Caco-2 (cell line): ENCODE results near the gene TUSC7. TPM values are rescaled to one million over a fixed set of nuclear protein-coding genes. Genes with fewer than 3 reads are reported as not detected.

Source experiments
- Bru-seq: library from RNA; stranded (reverse); fragments of 400-500 nt; gene quantifications from one replicate; lab custom pipeline; 2021; lab: Mats Ljungman, UMichigan
- BruChase-seq, 2 experiments: library from RNA; stranded (reverse); fragments of 400-500 nt; gene quantifications; one replicate each; lab custom pipeline; 2021; lab: Mats Ljungman, UMichigan
- BruUV-seq: library from RNA; stranded (reverse); fragments of 400-500 nt; replicated peaks from 2 replicates; lab custom pipeline; 2021; lab: Mats Ljungman, UMichigan
- CTCF ChIA-PET: fragments of 300-600 bp; sonication (Branson Sonifier 250); formaldehyde crosslinking; loops from one replicate; lab custom pipeline; 2022; ENCODE audit warnings: antibody characterized with exemption; lab: Charles Lee
- POLR2A ChIA-PET: fragments of 300-600 bp; sonication (Branson Sonifier 250); formaldehyde crosslinking; loops from one replicate; lab custom pipeline; 2022; ENCODE audit warnings: antibody characterized with exemption; lab: Charles Lee
- DNase-seq, 2 experiments: peaks; one replicate each; pipeline versions ENCODE4 v3.0.0 to v3.0.0-alpha.2; 2020 to 2022
- H3K27me3 ChIP-seq: replicated peaks from 2 replicates; pipeline ENCODE4 v1.6.0; 2011; ENCODE audit warnings: low read length; ENCODE audit not compliant: control insufficient read depth, insufficient read depth
- H3K36me3 ChIP-seq: 2 replicates; pipeline ENCODE4 v1.5.1; 2011; ENCODE audit warnings: low read length; ENCODE audit not compliant: control insufficient read depth, insufficient read depth
- H3K4me1 ChIP-seq: fragments of 250-450 bp; sonication (Bioruptor Pico); 2 replicates; pipeline ENCODE4 v1.5.1; 2020; ENCODE audit warnings: mild to moderate bottlenecking
- H3K4me3 ChIP-seq: 2 replicates; pipeline ENCODE4 v1.5.1; 2011; ENCODE audit warnings: low read depth, mild to moderate bottlenecking, control low read depth, low read length
- H3K9me3 ChIP-seq: fragments of 250-450 bp; sonication (Bioruptor Pico); 2 replicates; pipeline ENCODE4 v1.5.1; 2020; ENCODE audit warnings: mild to moderate bottlenecking, moderate library complexity
- H3K27ac Mint-ChIP-seq: one replicate; pipeline ENCODE4 v1.8.0; 2022; ENCODE audit warnings: mixed read lengths; ENCODE audit not compliant: unreplicated experiment
- H3K27me3 Mint-ChIP-seq: one replicate; pipeline ENCODE4 v1.8.0; 2022; ENCODE audit warnings: mixed read lengths; ENCODE audit not compliant: insufficient read depth, unreplicated experiment
- H3K36me3 Mint-ChIP-seq: one replicate; pipeline ENCODE4 v1.8.0; 2022; ENCODE audit warnings: mild to moderate bottlenecking, mixed read lengths; ENCODE audit not compliant: insufficient read depth, unreplicated experiment
- H3K4me1 Mint-ChIP-seq: one replicate; pipeline ENCODE4 v1.8.0; 2022; ENCODE audit warnings: low read depth, mixed read lengths; ENCODE audit not compliant: unreplicated experiment
- H3K4me3 Mint-ChIP-seq: one replicate; pipeline ENCODE4 v1.8.0; 2022; ENCODE audit warnings: mild to moderate bottlenecking, moderate library complexity, mixed read lengths; ENCODE audit not compliant: unreplicated experiment
- H3K9me3 Mint-ChIP-seq: one replicate; pipeline ENCODE4 v1.8.0; 2022; ENCODE audit warnings: mixed read lengths; ENCODE audit not compliant: unreplicated experiment
- intact Hi-C: fragments of 100-400 bp; cut with micrococcal nuclease; formaldehyde crosslinking; loops from one replicate; pipeline ENCODE4 v1.10.0; 2022; ENCODE audit not compliant: unreplicated experiment
- long read RNA-seq: library from polyadenylated mRNA; stranded (forward); transcript quantifications from one replicate; pipeline ENCODE4 v2.0.0, GENCODE V29; 2022
- total RNA-seq: library from RNA; stranded (reverse); gene quantifications from 2 replicates; pipeline ENCODE4 v1.2.3, GENCODE V29; 2022
- TF ChIP-seq, protein P1 (sequence below), 2 experiments: fragments of 200-600 bp in 1 of 2; IDR thresholded peaks; 1 replicate in 1 of 2; 2 replicates in 1 of 2; pipeline versions ENCODE4 v1.5.1 to v1.8.0; 2011 to 2022; ENCODE audit warnings: antibody characterized with exemption in 1 of 2, control low read depth in 1 of 2, inconsistent platforms in 1 of 2, low read depth in 1 of 2, low read length in 1 of 2, mild to moderate bottlenecking in 1 of 2, moderate library complexity in 1 of 2; ENCODE audit not compliant: insufficient read depth in 1 of 2, severe bottlenecking in 1 of 2, unreplicated experiment in 1 of 2

Gene TUSC7
- total RNA-seq (not detected in 2 replicates), Bru-seq, nascent RNA (not detected), BruChase-seq, experiment 1, labeled RNA remaining after a 2-hour chase (not detected), BruChase-seq, experiment 2, labeled RNA remaining after a 6-hour chase (not detected)
- long read RNA-seq, result 0 reads

DNA sequence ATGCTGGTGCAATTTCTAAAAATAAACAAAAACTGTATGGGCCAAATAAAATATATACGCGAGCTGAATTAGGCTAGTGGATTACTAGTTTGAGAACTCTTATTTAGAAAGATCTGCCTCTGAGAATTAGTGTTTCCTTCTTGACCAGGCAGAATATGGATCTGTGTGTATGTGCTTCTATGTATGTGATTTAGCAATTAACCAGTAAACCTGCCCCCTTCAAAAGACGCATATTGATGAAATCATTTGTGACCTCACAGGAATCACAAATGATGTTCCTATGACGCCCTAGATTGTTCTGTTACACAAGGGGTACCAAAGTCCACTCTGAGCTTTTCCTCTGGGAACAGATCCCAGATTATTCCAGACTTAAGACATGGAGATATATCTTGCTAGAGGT is at the start of gene TUSC7:
Gene TUSC7 (plus strand): TSS at position 301 of the 400 bp plus-strand sequence.
- no peaks in the 10 kb centered on the region for H3K27me3 ChIP-seq
- H3K36me3 ChIP-seq, result no peaks in the 10 kb centered on the region
- intact Hi-C loops, result no loop called here
- H3K4me1 ChIP-seq, result peaks cover 6% of the 10 kb centered on the region; the same call in 1 of the 2 replicates
- POLR2A ChIA-PET, result no interaction called here
- H3K9me3 ChIP-seq, result no peaks in the 10 kb centered on the region
- no peak within 1 kb of the TSS for H3K4me3 ChIP-seq
- Mint-ChIP-seq H3K4me3 (no peak within 1 kb of the TSS), H3K27me3 (peaks cover 5% of the 10 kb centered on the region), H3K4me1 (peaks cover 5% of the 10 kb centered on the region), H3K36me3 (no peaks in the 10 kb centered on the region), H3K27ac (no peak within 1 kb of the TSS), H3K9me3 (peaks cover 9% of the 10 kb centered on the region)
- CTCF ChIA-PET, result no interaction called here
- TF ChIP-seq, protein P1, sequence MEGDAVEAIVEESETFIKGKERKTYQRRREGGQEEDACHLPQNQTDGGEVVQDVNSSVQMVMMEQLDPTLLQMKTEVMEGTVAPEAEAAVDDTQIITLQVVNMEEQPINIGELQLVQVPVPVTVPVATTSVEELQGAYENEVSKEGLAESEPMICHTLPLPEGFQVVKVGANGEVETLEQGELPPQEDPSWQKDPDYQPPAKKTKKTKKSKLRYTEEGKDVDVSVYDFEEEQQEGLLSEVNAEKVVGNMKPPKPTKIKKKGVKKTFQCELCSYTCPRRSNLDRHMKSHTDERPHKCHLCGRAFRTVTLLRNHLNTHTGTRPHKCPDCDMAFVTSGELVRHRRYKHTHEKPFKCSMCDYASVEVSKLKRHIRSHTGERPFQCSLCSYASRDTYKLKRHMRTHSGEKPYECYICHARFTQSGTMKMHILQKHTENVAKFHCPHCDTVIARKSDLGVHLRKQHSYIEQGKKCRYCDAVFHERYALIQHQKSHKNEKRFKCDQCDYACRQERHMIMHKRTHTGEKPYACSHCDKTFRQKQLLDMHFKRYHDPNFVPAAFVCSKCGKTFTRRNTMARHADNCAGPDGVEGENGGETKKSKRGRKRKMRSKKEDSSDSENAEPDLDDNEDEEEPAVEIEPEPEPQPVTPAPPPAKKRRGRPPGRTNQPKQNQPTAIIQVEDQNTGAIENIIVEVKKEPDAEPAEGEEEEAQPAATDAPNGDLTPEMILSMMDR (IDR thresholded peaks at IDR 0.05; ENCODE audit: insufficient read depth in 1 of 2, low read depth in 1 of 2, low read length in 1 of 2, severe bottlenecking in 1 of 2, unreplicated experiment in 1 of 2), result no peak
- DNase-seq, result no peak
- no TSS peak for BruUV-seq

DNA sequence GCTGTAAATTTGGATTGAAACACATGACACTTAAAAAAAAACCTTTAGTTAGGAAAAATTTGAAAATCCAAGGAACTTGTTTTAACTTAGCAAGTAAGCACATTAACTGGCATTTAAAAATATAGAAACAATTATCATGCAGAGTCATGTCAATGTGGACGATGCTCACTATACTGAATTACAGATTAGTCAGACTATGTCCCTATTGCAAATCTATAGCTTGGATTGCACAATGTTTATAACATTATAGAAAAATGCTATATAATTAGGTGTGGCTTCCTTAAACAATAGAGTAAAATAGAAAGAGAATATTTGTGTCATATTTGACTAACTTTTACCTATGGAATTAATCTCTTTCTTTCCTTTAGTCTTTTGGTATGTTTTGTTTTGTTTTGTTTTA is 48.4 kb upstream of the TUSC7 start:
- CTCF ChIA-PET, result no interaction called here
- no peaks in the 10 kb centered on the region for H3K9me3 ChIP-seq
- Mint-ChIP-seq H3K36me3 (no peaks in the 10 kb centered on the region), H3K27me3 (no peaks in the 10 kb centered on the region), H3K9me3 (no peaks in the 10 kb centered on the region), H3K27ac (no peak overlapping the region), H3K4me3 (no peak overlapping the region), H3K4me1 (peaks cover 17% of the 10 kb centered on the region)
- no peaks in the 10 kb centered on the region for H3K27me3 ChIP-seq
- no peaks in the 10 kb centered on the region for H3K36me3 ChIP-seq
- H3K4me3 ChIP-seq, result no peak overlapping the region
- H3K4me1 ChIP-seq, result peaks cover 8% of the 10 kb centered on the region
- POLR2A ChIA-PET, result no interaction called here
- BruUV-seq, result no TSS peak
- no peak for DNase-seq
- intact Hi-C loops, result no loop called here
- TF ChIP-seq, protein P1 (IDR thresholded peaks at IDR 0.05; ENCODE audit: insufficient read depth in 1 of 2, low read depth in 1 of 2, low read length in 1 of 2, severe bottlenecking in 1 of 2, unreplicated experiment in 1 of 2), result no peak

DNA sequence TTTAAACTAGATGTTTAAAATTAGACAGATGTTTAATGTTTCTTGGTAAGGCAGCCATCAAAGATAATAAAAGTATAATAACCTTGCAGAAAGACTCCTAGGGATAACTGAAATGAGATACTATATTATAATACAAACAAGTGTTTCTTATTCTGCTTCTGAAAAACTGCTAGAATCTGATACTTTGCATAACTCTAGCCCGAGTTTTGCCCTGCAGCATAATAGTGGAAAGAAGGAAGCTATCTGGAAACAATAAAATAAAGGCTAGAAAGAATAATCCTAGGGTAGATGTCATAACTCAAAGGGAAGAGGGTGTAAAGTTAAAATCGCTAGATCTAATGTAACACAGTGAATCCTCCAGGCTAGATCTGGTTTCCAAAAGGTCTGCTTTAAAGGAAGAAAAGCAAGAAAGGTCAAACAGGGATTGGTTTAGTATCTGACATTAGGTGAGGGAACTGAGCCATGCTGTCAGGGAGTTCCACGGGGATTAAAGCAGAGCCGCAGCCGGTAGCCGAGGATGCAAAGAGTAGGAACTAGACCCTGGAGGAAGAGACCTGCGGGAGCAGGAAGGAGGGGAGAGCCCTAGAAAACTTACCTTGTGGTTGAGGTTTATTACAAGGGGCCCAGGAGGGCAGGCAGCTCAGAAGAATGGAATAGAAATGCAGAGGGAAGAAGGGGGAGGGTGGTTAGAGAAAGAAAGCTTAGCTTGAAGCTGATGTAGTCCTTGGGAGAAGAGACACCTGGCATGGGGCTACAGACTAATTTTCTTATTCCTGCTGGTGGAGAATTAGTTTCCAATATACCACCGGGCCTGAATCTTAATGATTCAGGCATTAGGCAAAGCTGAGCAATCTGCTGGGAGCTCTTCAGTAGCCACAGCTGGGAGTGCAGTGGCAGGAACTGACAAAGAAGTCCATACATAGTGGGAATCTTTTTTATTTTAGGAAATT is 46.1 kb upstream of the TUSC7 start:
- POLR2A ChIA-PET, result no interaction called here
- intact Hi-C loops, result no loop called here
- Histone ChIP-seq H3K36me3 (no peaks in the 10 kb centered on the region), H3K4me1 (peaks cover 8% of the 10 kb centered on the region), H3K9me3 (no peaks in the 10 kb centered on the region), H3K27me3 (no peaks in the 10 kb centered on the region), H3K4me3 (no peak overlapping the region)
- BruUV-seq, result no TSS peak
- TF ChIP-seq, protein P1 (IDR thresholded peaks at IDR 0.05; ENCODE audit: insufficient read depth in 1 of 2, low read depth in 1 of 2, low read length in 1 of 2, severe bottlenecking in 1 of 2, unreplicated experiment in 1 of 2), result no peak
- CTCF ChIA-PET, result no interaction called here
- DNase-seq, result no peak
- Mint-ChIP-seq H3K4me1 (peaks cover 17% of the 10 kb centered on the region), H3K9me3 (no peaks in the 10 kb centered on the region), H3K36me3 (no peaks in the 10 kb centered on the region), H3K4me3 (no peak overlapping the region), H3K27ac (peak overlapping the region; percentile 27), H3K27me3 (no peaks in the 10 kb centered on the region)
